CD14-positive monocyte (primary cell): Measurements from ENCODE around the gene MRPS21. TPM values are rescaled to one million over a fixed set of nuclear protein-coding genes. Genes with fewer than 3 reads are reported as not detected.
A peak's percentile ranks its signal among the peaks of the same experiment; 100 is the strongest.

Experiments used
- DNase-seq, 3 donors: peaks; one replicate each; pipeline ENCODE4 v3.0.0-alpha.2; 2011 to 2022
- H2AFZ ChIP-seq: 2 replicates; pipeline ENCODE4 v1.6.0; 2012; ENCODE audit warnings: mild to moderate bottlenecking, low read depth, low read length, inconsistent platforms; ENCODE audit not compliant: insufficient read depth, poor library complexity, severe bottlenecking
- H3K27ac ChIP-seq, 2 donors: 1 replicate in 1 of 2; 2 replicates in 1 of 2; pipeline ENCODE4 v1.5.1; 2012 to 2013; ENCODE audit warnings: low read length in 2 of 2, control low read depth in 1 of 2, inconsistent platforms in 1 of 2, low read depth in 1 of 2, mild to moderate bottlenecking in 1 of 2
- H3K27me3 ChIP-seq, 2 donors: one replicate each; pipeline versions ENCODE4 v1.6.0 to v1.6.1; 2011 to 2013; ENCODE audit warnings: low read length in 2 of 2; ENCODE audit not compliant: control insufficient read depth in 2 of 2, insufficient read depth in 2 of 2
- H3K36me3 ChIP-seq, 2 donors: replicated peaks in 1 of 2; 1 replicate in 1 of 2; 2 replicates in 1 of 2; pipeline versions ENCODE4 v1.5.1 to v1.6.1; 2012 to 2013; ENCODE audit warnings: low read length in 2 of 2, control low read depth in 1 of 2, inconsistent platforms in 1 of 2, mild to moderate bottlenecking in 1 of 2; ENCODE audit not compliant: insufficient read depth in 2 of 2, control insufficient read depth in 1 of 2
- H3K4me1 ChIP-seq, 2 donors: 1 replicate in 1 of 2; 2 replicates in 1 of 2; pipeline versions ENCODE4 v1.5.1 to v1.6.1; 2012 to 2013; ENCODE audit warnings: low read length in 2 of 2, control low read depth in 1 of 2, inconsistent platforms in 1 of 2, mild to moderate bottlenecking in 1 of 2, moderate library complexity in 1 of 2; ENCODE audit not compliant: insufficient read depth in 2 of 2, control insufficient read depth in 1 of 2
- H3K4me2 ChIP-seq: replicated peaks from 2 replicates; pipeline ENCODE3; 2012; ENCODE audit warnings: low read length, moderate library complexity, mild to moderate bottlenecking; ENCODE audit not compliant: poor library complexity, severe bottlenecking; ENCODE audit errors: extremely low read depth
- H3K4me3 ChIP-seq, 3 experiments: fragments of 200-600 bp in 1 of 3; sonication (generic) in 1 of 3; replicated peaks in 1 of 3; 1 replicate in 2 of 3; 2 replicates in 1 of 3; pipeline ENCODE4 v1.5.1; 2011 to 2013; ENCODE audit warnings: low read length in 3 of 3, mild to moderate bottlenecking in 3 of 3, control low read depth in 2 of 3, low read depth in 2 of 3, inconsistent platforms in 1 of 3, moderate library complexity in 1 of 3
- H3K79me2 ChIP-seq: 2 replicates; pipeline ENCODE4 v1.6.0; 2012; ENCODE audit warnings: mild to moderate bottlenecking, control low read depth, inconsistent platforms, low read length, moderate library complexity; ENCODE audit not compliant: insufficient read depth
- H3K9ac ChIP-seq: 2 replicates; pipeline ENCODE4 v1.6.0; 2017; ENCODE audit warnings: low read length, mild to moderate bottlenecking; ENCODE audit not compliant: insufficient read depth, poor library complexity, severe bottlenecking
- H3K9me3 ChIP-seq, 2 donors: replicated peaks in 1 of 2; 1 replicate in 1 of 2; 2 replicates in 1 of 2; pipeline versions ENCODE4 v1.5.1 to v1.6.1; 2012 to 2013; ENCODE audit warnings: low read length in 2 of 2, control low read depth in 1 of 2; ENCODE audit not compliant: control insufficient read depth in 1 of 2, insufficient read depth in 1 of 2
- H4K20me1 ChIP-seq: 2 replicates; pipeline ENCODE4 v1.6.0; 2012; ENCODE audit warnings: mild to moderate bottlenecking, low read length, control low read depth, moderate library complexity; ENCODE audit not compliant: insufficient read depth
- H3K27ac Mint-ChIP-seq, 7 donors: one replicate each; pipeline ENCODE4 v1.8.0; 2020; ENCODE audit warnings: mild to moderate bottlenecking in 7 of 7, mixed read lengths in 7 of 7, moderate library complexity in 6 of 7, inconsistent platforms in 2 of 7
- H3K27me3 Mint-ChIP-seq, 3 donors: one replicate each; pipeline ENCODE4 v1.8.0; 2021 to 2022; ENCODE audit warnings: low read depth in 3 of 3, mild to moderate bottlenecking in 3 of 3, mixed read lengths in 3 of 3, moderate library complexity in 3 of 3, inconsistent platforms in 1 of 3
- H3K36me3 Mint-ChIP-seq, 2 donors: one replicate each; pipeline ENCODE4 v1.8.0; 2020; ENCODE audit warnings: mixed read lengths in 2 of 2, inconsistent platforms in 1 of 2, mild to moderate bottlenecking in 1 of 2
- H3K4me1 Mint-ChIP-seq: one replicate; pipeline ENCODE4 v1.8.0; 2020; ENCODE audit warnings: mild to moderate bottlenecking, mixed read lengths
- H3K4me3 Mint-ChIP-seq, 2 donors: one replicate each; pipeline ENCODE4 v1.8.0; 2020; ENCODE audit warnings: mild to moderate bottlenecking in 2 of 2, mixed read lengths in 2 of 2, moderate library complexity in 1 of 2
- H3K9me3 Mint-ChIP-seq, 7 donors: one replicate each; pipeline ENCODE4 v1.8.0; 2020 to 2022; ENCODE audit warnings: mixed read lengths in 7 of 7, mild to moderate bottlenecking in 6 of 7, moderate library complexity in 6 of 7, inconsistent platforms in 2 of 7
- CTCF ChIP-seq: fragments of 200-600 bp; IDR thresholded peaks from one replicate; pipeline ENCODE4 v1.8.0; 2022; ENCODE audit warnings: antibody characterized with exemption, mild to moderate bottlenecking
- WGBS: methylation state at CpG from one replicate; pipeline ENCODE4 v1.1.5; 2013; ENCODE audit warnings: missing lambda C conversion rate; ENCODE audit not compliant: insufficient coverage; 5-methylcytosine and 5-hydroxymethylcytosine counted together
- intact Hi-C, 2 donors: fragments of 100-400 bp; cut with micrococcal nuclease; formaldehyde crosslinking; loops; one replicate each; pipeline versions ENCODE4 v1.15.0 to v1.15.1; 2023
- polyA plus RNA-seq, 3 donors: library from polyadenylated mRNA; depleted of rRNA in 1 of 3; unstranded in 2 of 3; stranded (reverse) in 1 of 3; fragments of 300-500 nt in 2 of 3; fragments of >200 nt in 1 of 3; fragmentation: Illumina TruSeq in 2 of 3; gene quantifications; 1 replicate in 2 of 3; 2 replicates in 1 of 3; pipeline ENCODE4 v1.2.3, GENCODE V29; 2012 to 2021

Gene MRPS21
- polyA plus RNA-seq, 3 donors, result 42.3 to 53.0 (median 49.6) TPM

- Histone ChIP-seq H4K20me1 (no peaks in the 10 kb centered on the region), H3K9ac (no peak overlapping the region), H3K4me2 (no peak overlapping the region), H3K36me3 (peaks cover 84 to 97% of the 10 kb centered on the region in 2 donors), H3K4me1 (no peaks in the 10 kb centered on the region), H3K4me3 (no peak overlapping the region), H3K9me3 (no peaks in the 10 kb centered on the region), H3K27me3 (no peaks in the 10 kb centered on the region), H3K27ac (no peak overlapping the region), H3K79me2 (no peaks in the 10 kb centered on the region), H2AFZ (no peak overlapping the region)
- 100% methylated on average over 1 of the region's 4 CpGs for WGBS
- Mint-ChIP-seq H3K27me3 (peaks cover 0 to 1% (median 0%) of the 10 kb centered on the region in 3 donors), H3K4me1 (no peaks in the 10 kb centered on the region), H3K4me3 (no peak overlapping the region), H3K9me3 (no peaks in the 10 kb centered on the region), H3K36me3 (peaks cover 68 to 91% of the 10 kb centered on the region in 2 donors), H3K27ac (peak overlapping the region in 1 of 7 donors; percentile 20)
- intact Hi-C loops, result loop anchor here in 1 of 2 donors (10.0 kb wide), 1 partner anchor 408 kb away; no protein-coding TSS in a partner anchor
- TF ChIP-seq CTCF, result no peak
- no peak for DNase-seq
Measured at GRCh38 chr1:150346316-150346715, 52.7 kb downstream of the MRPS21 start.

GRCh38 chr1:150352866-150353265 is 59.2 kb downstream of the MRPS21 start:
- intact Hi-C loops, result loop anchor here in 1 of 2 donors (10.0 kb wide), 1 partner anchor 52 kb away; no protein-coding TSS in a partner anchor
- no peak overlapping the region for H3K4me2 ChIP-seq
- H3K9ac ChIP-seq, result no peak overlapping the region
- H3K27me3 ChIP-seq, result no peaks in the 10 kb centered on the region
- H3K4me3 ChIP-seq, result no peak overlapping the region
- H3K9me3 ChIP-seq, result no peaks in the 10 kb centered on the region
- WGBS, result 100% methylated on average over 1 of the region's 4 CpGs
- H3K4me3 Mint-ChIP-seq, result no peak overlapping the region
- H3K27me3 Mint-ChIP-seq, result no peaks in the 10 kb centered on the region
- H3K79me2 ChIP-seq, result no peaks in the 10 kb centered on the region
- no peaks in the 10 kb centered on the region for H3K4me1 ChIP-seq
- H3K36me3 Mint-ChIP-seq, result peaks cover 44 to 75% of the 10 kb centered on the region in 2 donors
- no peak for TF ChIP-seq CTCF
- H2AFZ ChIP-seq, result no peak overlapping the region
- no peak for DNase-seq
- peak overlapping the region in 1 of 7 donors; percentile 42 for H3K27ac Mint-ChIP-seq
- peaks cover 67 to 79% of the 10 kb centered on the region in 2 donors for H3K36me3 ChIP-seq
- H4K20me1 ChIP-seq, result no peaks in the 10 kb centered on the region
- no peaks in the 10 kb centered on the region for H3K9me3 Mint-ChIP-seq
- no peak overlapping the region for H3K27ac ChIP-seq
- no peaks in the 10 kb centered on the region for H3K4me1 Mint-ChIP-seq

Other genes starting within 250 kb of the MRPS21 start
- gene VPS45, start 226.1 kb upstream of the MRPS21 start, polyA plus RNA-seq, result 10 to 100 TPM; 36.0 to 41.9 (median 36.8) TPM
- 100 to 1,000 TPM in 2 of 3 donors, 10 to 100 TPM in 1; 87.2 to 170 (median 110) TPM for gene PLEKHO1, start 143.9 kb upstream of the MRPS21 start, polyA plus RNA-seq
- 10 to 100 TPM in 2 of 3 donors, 1 to 10 TPM in 1; 4.6 to 26.6 (median 20.4) TPM for gene ANP32E, start 57.7 kb upstream of the MRPS21 start, polyA plus RNA-seq
- gene CA14, start 36.1 kb upstream of the MRPS21 start, polyA plus RNA-seq, result not detected
- 100 to 1,000 TPM in 1 of 3 donors, 10 to 100 TPM in 2; 83.7 to 134 (median 83.9) TPM for gene APH1A, start 24.8 kb upstream of the MRPS21 start, polyA plus RNA-seq
- gene C1orf54, start 21.1 kb upstream of the MRPS21 start, polyA plus RNA-seq, result 10 to 100 TPM in 1 of 3 donors, 1 to 10 TPM in 2; 9.2 to 14.5 (median 10.0) TPM
- under 1 TPM in 1 of 3 donors, not detected in 2; 0.61 TPM for gene CIART, start 11.3 kb upstream of the MRPS21 start, polyA plus RNA-seq
- 10 to 100 TPM in 1 of 3 donors, 1 to 10 TPM in 2; 5.9 to 84.7 (median 7.9) TPM for gene PRPF3, start 27.7 kb downstream of the MRPS21 start, polyA plus RNA-seq
- gene RPRD2, start 70.3 kb downstream of the MRPS21 start, polyA plus RNA-seq, result 1 to 10 TPM; 5.9 to 9.7 (median 8.2) TPM
- 10 to 100 TPM; 12.0 to 14.7 (median 14.6) TPM for gene TARS2, start 193.6 kb downstream of the MRPS21 start, polyA plus RNA-seq
- gene ECM1, start 214.2 kb downstream of the MRPS21 start, polyA plus RNA-seq, result 1 to 10 TPM in 1 of 3 donors, not detected in 2; 1.0 TPM
- not detected for gene FALEC, start 221.9 kb downstream of the MRPS21 start, polyA plus RNA-seq